ENCODE results near the gene WIPI1. TPM values are rescaled to one million over a fixed set of nuclear protein-coding genes. Genes with fewer than 3 reads are reported as not detected.

WIPI1 gene
- total and polyA plus RNA-seq, 2 of the 13 experiments (the other 11 are each of a cell fraction or from before 2014, with no cell fraction given): 29.4 to 141 TPM

GRCh38 chr17:68457539-68458259 lies 403 bp upstream of the WIPI1 start (continued):
- peak; percentile 93 for TF ChIP-seq CREB1 (IDR thresholded peaks at IDR 0.05)
- peak; percentile 95 for TF ChIP-seq CREB1 (CRISPR knock-in tag; IDR thresholded peaks at IDR 0.05)
- TF ChIP-seq ZBTB26 (CRISPR knock-in tag; IDR thresholded peaks at IDR 0.05; ENCODE audit: borderline replicate concordance): peak; percentile 86
- TF ChIP-seq ASH2L (IDR thresholded peaks at IDR 0.05; ENCODE audit: insufficient read length, low read depth, low read length): no peak
- 0 out of 2 replicates have a peak, but pooled peaks have one; percentile 70 for TF ChIP-seq LRRFIP1 (CRISPR knock-in tag; conservative IDR thresholded peaks at IDR 0.05)
- peak; percentile 13; the same call in 1 of the 2 replicates for TF ChIP-seq NR2F2 (IDR thresholded peaks at IDR 0.05; ENCODE audit: borderline replicate concordance, low read depth)
- 0 out of 2 replicates have a peak, but pooled peaks have one; percentile 29 for TF ChIP-seq KDM1A (CRISPR knock-in tag; IDR thresholded peaks at IDR 0.05)
- TF ChIP-seq NONO (IDR thresholded peaks at IDR 0.05): no peak
- peak; percentile 78; the same call in 1 of the 2 replicates for TF ChIP-seq NONO (CRISPR knock-in tag; conservative IDR thresholded peaks at IDR 0.05)
- TF ChIP-seq PAXIP1 (CRISPR knock-in tag; conservative IDR thresholded peaks at IDR 0.05): peak; percentile 53
- peak in 1 of 2 experiments; percentile 91; a peak in 2 of 4 replicates for TF ChIP-seq KLF16 (CRISPR knock-in tag; IDR thresholded peaks at IDR 0.05)
- TF ChIP-seq TCF12 (IDR thresholded peaks at IDR 0.05): no peak
- 0 out of 2 replicates have a peak, but pooled peaks have one; percentile 42 for TF ChIP-seq TCF12 (CRISPR knock-in tag; IDR thresholded peaks at IDR 0.05)
- peak; percentile 67; the same call in 1 of the 2 replicates for TF ChIP-seq ZKSCAN8 (CRISPR knock-in tag; IDR thresholded peaks at IDR 0.05; ENCODE audit: borderline replicate concordance)
- peak; percentile 48; the same call in 1 of the 2 replicates for TF ChIP-seq KDM5B (CRISPR knock-in tag; IDR thresholded peaks at IDR 0.05; ENCODE audit: borderline replicate concordance)
- TF ChIP-seq SATB2 (CRISPR knock-in tag; IDR thresholded peaks at IDR 0.05): 0 out of 2 replicates have a peak, but pooled peaks have one; percentile 45
- TF ChIP-seq ZNF724P (CRISPR knock-in tag; IDR thresholded peaks at IDR 0.05; ENCODE audit: borderline replicate concordance): peak; percentile 20; the same call in 1 of the 2 replicates

Data from HepG2 (cell line).